NT2/D1 (cell line): ENCODE measurements around the gene TTF1.
"Not testable (repeated sequence)": the region's sequence is repeated elsewhere in the genome, so short reads cannot be mapped to it uniquely, and the experiment has no call there.

ENCODE experiments used
- DNase-seq: peaks from one replicate; pipeline ENCODE4 v3.0.0-alpha.2; 2011; ENCODE audit warnings: low read depth, low spot score
- H3K27me3 ChIP-seq: 2 replicates; pipeline ENCODE4 v1.6.0; 2011; ENCODE audit warnings: mild to moderate bottlenecking; ENCODE audit not compliant: insufficient read length, insufficient read depth
- H3K36me3 ChIP-seq: 2 replicates; pipeline ENCODE4 v1.6.1; 2011; ENCODE audit warnings: mild to moderate bottlenecking, low read length, mixed read lengths; ENCODE audit not compliant: insufficient read depth, insufficient read length
- H3K4me1 ChIP-seq: 2 replicates; pipeline ENCODE4 v1.5.1; 2011; ENCODE audit not compliant: insufficient read depth, insufficient read length
- H3K4me3 ChIP-seq: 2 replicates; pipeline ENCODE4 v1.5.1; 2011; ENCODE audit warnings: low read depth; ENCODE audit not compliant: insufficient read length
- H3K9ac ChIP-seq: 2 replicates; pipeline ENCODE4 v1.6.0; 2011; ENCODE audit warnings: low read depth; ENCODE audit not compliant: insufficient read length
- H3K9me3 ChIP-seq: 2 replicates; pipeline ENCODE4 v1.5.1; 2011; ENCODE audit warnings: mild to moderate bottlenecking, low read length; ENCODE audit not compliant: insufficient read depth
- SUZ12 ChIP-seq: IDR thresholded peaks from 2 replicates; pipeline ENCODE4 v1.6.1; 2011; ENCODE audit not compliant: insufficient read length, insufficient read depth; ENCODE audit errors: extremely low read depth
- YY1 ChIP-seq: IDR thresholded peaks from 2 replicates; pipeline ENCODE4 v1.6.1; 2011; ENCODE audit not compliant: insufficient read length, insufficient read depth
- ZNF274 ChIP-seq: IDR thresholded peaks from 2 replicates; pipeline ENCODE4 v1.6.1; 2011; ENCODE audit warnings: mild to moderate bottlenecking, low read depth, low read length

The TTF1 gene

GRCh38 chr9:132401824-132402223 is 4.8 kb downstream of the TTF1 start:
- Histone ChIP-seq H3K4me3 (no peak overlapping the region), H3K36me3 (peaks cover 65% of the 10 kb centered on the region), H3K4me1 (no peaks in the 10 kb centered on the region), H3K9me3 (no peaks in the 10 kb centered on the region), H3K9ac (no peak overlapping the region), H3K27me3 (no peaks in the 10 kb centered on the region)
- TF ChIP-seq YY1 (no peak), SUZ12 (no peak), ZNF274 (no peak)
- no peak for DNase-seq

- Histone ChIP-seq H3K36me3 (peaks cover 94% of the 10 kb centered on the region), H3K4me3 (no peak overlapping the region), H3K4me1 (no peaks in the 10 kb centered on the region), H3K9ac (no peak overlapping the region), H3K9me3 (no peaks in the 10 kb centered on the region), H3K27me3 (no peaks in the 10 kb centered on the region)
- TF ChIP-seq YY1 (no peak), ZNF274 (no peak), SUZ12 (no peak)
- DNase-seq, result no peak
These were observed 11.1 kb downstream of the TTF1 start for GRCh38 chr9:132395560-132395959.

GRCh38 chr9:132391449-132391848 is 15.2 kb downstream of the TTF1 start:
- no peaks in the 10 kb centered on the region for H3K4me1 ChIP-seq
- no peak for TF ChIP-seq SUZ12
- TF ChIP-seq ZNF274, result no peak
- no peak for TF ChIP-seq YY1
- H3K27me3 ChIP-seq, result no peaks in the 10 kb centered on the region
- H3K36me3 ChIP-seq, result peaks cover 93% of the 10 kb centered on the region
- H3K9me3 ChIP-seq, result no peaks in the 10 kb centered on the region
- no peak for DNase-seq
- no peak overlapping the region for H3K4me3 ChIP-seq
- no peak overlapping the region for H3K9ac ChIP-seq

GRCh38 chr9:132390966-132391365 is 15.7 kb downstream of the TTF1 start:
- Histone ChIP-seq H3K36me3 (peaks cover 93% of the 10 kb centered on the region), H3K9ac (no peak overlapping the region), H3K4me3 (no peak overlapping the region), H3K27me3 (no peaks in the 10 kb centered on the region), H3K4me1 (no peaks in the 10 kb centered on the region), H3K9me3 (no peaks in the 10 kb centered on the region)
- no peak for DNase-seq
- no peak for TF ChIP-seq YY1
- no peak for TF ChIP-seq ZNF274
- TF ChIP-seq SUZ12, result no peak

GRCh38 chr9:132387133-132387532 is 19.5 kb downstream of the TTF1 start:
- H3K4me3 ChIP-seq, result no peak overlapping the region
- H3K9ac ChIP-seq, result no peak overlapping the region
- no peak for DNase-seq
- H3K36me3 ChIP-seq, result peaks cover 93% of the 10 kb centered on the region
- no peaks in the 10 kb centered on the region for H3K9me3 ChIP-seq
- TF ChIP-seq SUZ12, result no peak
- no peaks in the 10 kb centered on the region for H3K27me3 ChIP-seq
- no peaks in the 10 kb centered on the region for H3K4me1 ChIP-seq

- Histone ChIP-seq H3K36me3 (peaks cover 87% of the 10 kb centered on the region), H3K27me3 (no peaks in the 10 kb centered on the region), H3K4me1 (no peaks in the 10 kb centered on the region), H3K4me3 (no peak overlapping the region), H3K9me3 (no peaks in the 10 kb centered on the region), H3K9ac (no peak overlapping the region)
- no peak for TF ChIP-seq ZNF274
- no peak for TF ChIP-seq SUZ12
- TF ChIP-seq YY1, result no peak
- no peak for DNase-seq
These were observed 22.3 kb downstream of the TTF1 start for GRCh38 chr9:132384376-132384775.

GRCh38 chr9:132383462-132383883 is 23.2 kb downstream of the TTF1 start:
- Histone ChIP-seq H3K9ac (no peak overlapping the region), H3K4me1 (no peaks in the 10 kb centered on the region), H3K27me3 (no peaks in the 10 kb centered on the region), H3K36me3 (peaks cover 86% of the 10 kb centered on the region), H3K4me3 (no peak overlapping the region), H3K9me3 (no peaks in the 10 kb centered on the region)
- no peak for DNase-seq
- no peak for TF ChIP-seq SUZ12
- no peak for TF ChIP-seq ZNF274

- TF ChIP-seq SUZ12 (no peak), YY1 (no peak), ZNF274 (no peak)
- Histone ChIP-seq H3K4me1 (no peaks in the 10 kb centered on the region), H3K9me3 (peaks cover 7% of the 10 kb centered on the region; the same call in 1 of the 2 replicates), H3K36me3 (peaks cover 87% of the 10 kb centered on the region), H3K4me3 (no peak overlapping the region), H3K27me3 (no peaks in the 10 kb centered on the region), H3K9ac (no peak overlapping the region)
- no peak for DNase-seq
These were observed 24.6 kb downstream of the TTF1 start for GRCh38 chr9:132381966-132382541.

- H3K9ac ChIP-seq, DNase-seq, H3K4me1 ChIP-seq, H3K4me3 ChIP-seq, H3K27me3 ChIP-seq, H3K9me3 ChIP-seq: not testable (repeated sequence)
- peaks cover 77% of the 10 kb centered on the region for H3K36me3 ChIP-seq
These were observed 28.2 kb downstream of the TTF1 start for GRCh38 chr9:132378416-132378815.

GRCh38 chr9:132377769-132378168 is 28.9 kb downstream of the TTF1 start:
- not testable (repeated sequence) for H3K4me1 ChIP-seq, H3K4me3 ChIP-seq, H3K9me3 ChIP-seq, H3K9ac ChIP-seq, H3K27me3 ChIP-seq, DNase-seq
- peaks cover 74% of the 10 kb centered on the region for H3K36me3 ChIP-seq
